Left lobe of liver (tissue), 2 donors: ENCODE measurements around the gene VAV3. TPM values are rescaled to one million over a fixed set of nuclear protein-coding genes. Genes with fewer than 3 reads are reported as not detected.

Experiments used
- ATAC-seq: fragments of 200-7000 bp; cut with Tn5 transposase; one replicate; pipeline ENCODE4 v1.9.1; 2020; ENCODE audit warnings: mild to moderate bottlenecking, moderate library complexity
- DNase-seq: peaks from one replicate; pipeline ENCODE4 v3.0.0-alpha.2; 2020; ENCODE audit warnings: low spot score
- total RNA-seq: library from RNA; stranded (reverse); gene quantifications from one replicate; pipeline ENCODE4 v1.2.1, GENCODE V29; 2021
- donor health status: DM: no; HTN: no; CAD: no; lungs with moderate emphysema.
- donor health status: DM: no; HTN: yes; CAD: no.

The VAV3 gene
- total RNA-seq, 1 donor from 2014 or later = 0.86 TPM

DNA sequence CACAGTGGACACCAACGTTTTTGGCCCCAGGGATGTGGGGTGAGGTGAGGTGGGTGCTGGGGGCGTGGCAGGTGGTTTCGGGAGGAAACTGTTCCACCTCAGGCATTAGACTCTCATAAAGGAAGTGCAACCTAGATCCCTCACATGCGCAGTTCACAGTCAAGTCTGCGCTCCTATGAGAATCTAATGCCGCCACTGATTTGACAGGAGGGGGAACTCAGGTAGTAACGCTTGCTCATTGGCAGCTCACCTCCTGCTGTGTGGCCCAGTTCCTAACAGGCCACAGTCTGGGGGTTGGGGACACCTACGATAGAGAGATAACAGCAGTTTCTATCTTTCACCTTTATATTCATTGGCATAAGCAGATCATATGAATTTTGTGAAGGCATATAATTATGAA lies 347.1 kb downstream of the VAV3 start:
- no peak for ATAC-seq
- DNase-seq = no peak

DNA sequence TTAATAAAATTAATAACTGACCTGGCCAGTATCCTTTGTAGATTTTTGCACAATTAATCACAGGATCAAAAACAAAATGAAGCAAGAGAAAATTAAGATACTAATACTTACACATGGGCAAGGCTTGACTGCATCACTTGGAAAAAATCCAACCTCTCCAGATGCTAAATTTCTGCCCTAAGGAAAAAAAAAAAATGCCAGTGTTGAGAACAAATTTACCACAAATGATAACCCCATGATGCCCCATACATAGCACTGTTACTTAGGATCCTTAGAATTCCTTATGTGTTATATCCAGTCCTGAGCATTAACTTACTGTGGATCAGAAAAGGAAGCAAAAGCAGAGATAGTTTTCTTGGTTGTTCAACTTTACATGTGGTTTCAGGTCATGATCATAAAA lies 347.5 kb downstream of the VAV3 start:
- ATAC-seq (no peak), DNase-seq (no peak)

DNA sequence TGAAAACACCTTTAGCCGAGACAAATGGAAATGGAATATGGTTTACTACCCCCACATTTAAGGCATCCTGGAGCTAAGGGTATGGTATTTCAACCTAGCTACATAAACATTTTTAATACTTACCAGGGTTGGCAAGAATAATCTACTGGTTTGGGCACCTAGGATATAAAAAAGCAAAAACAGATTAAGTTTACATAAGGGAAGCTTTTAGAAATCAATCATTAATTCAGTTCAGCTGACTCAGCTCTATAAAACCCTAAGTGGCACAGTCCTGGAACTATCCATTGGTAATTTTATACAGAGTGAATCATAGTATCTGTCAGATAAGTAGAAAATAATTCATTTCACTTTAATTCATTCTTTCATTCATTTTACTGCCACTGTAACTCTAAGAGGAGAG lies 355.2 kb downstream of the VAV3 start:
- DNase-seq = no peak
- ATAC-seq = no peak

DNA sequence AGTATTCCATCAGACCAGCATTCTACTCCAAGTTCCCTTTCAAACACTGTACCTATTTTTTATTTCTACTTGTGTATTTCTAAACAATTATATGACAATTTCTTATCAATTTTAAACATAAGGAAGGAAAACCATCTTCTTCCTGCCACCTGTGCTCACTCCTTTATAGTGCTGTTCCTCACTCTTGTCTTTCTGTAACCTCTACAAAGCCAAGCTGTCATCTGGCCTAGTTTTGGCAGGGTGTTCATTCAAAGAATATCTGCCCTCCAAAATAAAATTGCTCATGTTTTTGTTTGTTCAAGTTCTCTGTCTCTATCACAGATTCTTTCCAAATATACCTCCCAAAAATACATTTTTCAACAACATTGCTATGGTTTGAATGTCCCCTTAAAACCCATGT lies 360.2 kb downstream of the VAV3 start:
- ATAC-seq (no peak), DNase-seq (no peak)

DNA sequence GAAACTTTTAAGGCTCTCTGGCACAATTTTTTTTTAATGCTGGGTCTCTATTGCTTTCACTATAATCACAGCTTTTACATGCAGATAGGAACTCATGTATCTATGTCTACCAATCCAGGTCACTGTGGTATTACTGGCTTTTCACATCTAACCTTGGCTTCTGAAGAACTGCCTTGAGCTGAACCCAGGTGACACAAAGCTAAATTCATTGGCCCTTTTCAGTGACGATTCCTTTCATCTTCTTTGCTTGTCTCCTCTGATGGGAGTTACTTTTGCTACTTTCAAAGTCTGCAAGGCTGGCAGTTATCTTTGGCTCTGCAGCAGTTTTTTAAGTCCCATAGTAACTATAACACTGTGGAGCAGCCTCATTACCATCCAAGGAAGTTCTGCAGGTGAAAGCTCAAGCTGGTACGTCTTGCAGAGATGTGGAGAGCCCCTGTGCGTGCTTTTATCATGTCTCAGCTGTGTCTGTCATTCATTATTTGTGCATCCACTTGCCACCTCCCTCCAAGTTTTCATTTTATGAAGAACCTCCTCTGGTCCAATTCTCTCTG lies 364.3 kb downstream of the VAV3 start:
- ATAC-seq (no peak), DNase-seq (no peak)

DNA sequence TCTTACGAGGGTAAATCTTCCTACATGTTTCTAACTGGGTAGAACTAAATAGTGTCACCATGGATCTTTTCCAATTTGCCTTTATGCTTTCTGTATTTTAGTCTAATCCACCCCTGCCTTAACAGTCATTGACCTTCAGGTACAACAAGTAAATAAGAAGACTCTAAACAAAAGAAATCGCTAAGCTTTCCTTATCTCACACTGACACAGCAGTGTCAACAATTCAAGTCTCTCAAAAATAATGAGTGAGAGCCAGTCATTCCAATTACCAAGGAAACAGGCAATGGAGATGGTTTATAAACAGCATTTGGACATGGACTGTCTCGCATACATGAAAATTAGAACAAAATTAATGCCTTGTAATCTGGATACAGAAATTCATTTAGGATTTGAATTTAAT lies 365.8 kb downstream of the VAV3 start:
- no peak for ATAC-seq
- DNase-seq = no peak

DNA sequence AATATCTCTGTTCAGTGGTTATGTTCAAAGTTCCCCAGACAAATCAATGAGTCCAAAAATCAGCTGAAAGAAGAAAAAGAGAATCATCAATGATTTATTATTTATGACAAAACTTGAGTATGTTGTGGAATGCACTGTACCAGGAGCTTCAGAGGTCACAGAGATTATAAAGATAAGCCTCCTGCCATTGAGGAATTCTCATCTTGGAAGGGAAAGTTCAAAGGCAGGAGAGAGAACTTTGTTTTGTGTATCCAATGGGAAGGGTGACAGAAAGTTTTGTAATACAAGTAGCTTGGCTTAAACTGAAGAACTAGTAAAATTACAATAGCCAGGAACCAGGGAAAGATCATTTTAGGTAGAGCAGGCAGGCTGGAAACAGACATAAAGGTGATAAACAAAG lies 367.7 kb downstream of the VAV3 start:
- no peak for DNase-seq
- peak; percentile 84 for ATAC-seq

DNA sequence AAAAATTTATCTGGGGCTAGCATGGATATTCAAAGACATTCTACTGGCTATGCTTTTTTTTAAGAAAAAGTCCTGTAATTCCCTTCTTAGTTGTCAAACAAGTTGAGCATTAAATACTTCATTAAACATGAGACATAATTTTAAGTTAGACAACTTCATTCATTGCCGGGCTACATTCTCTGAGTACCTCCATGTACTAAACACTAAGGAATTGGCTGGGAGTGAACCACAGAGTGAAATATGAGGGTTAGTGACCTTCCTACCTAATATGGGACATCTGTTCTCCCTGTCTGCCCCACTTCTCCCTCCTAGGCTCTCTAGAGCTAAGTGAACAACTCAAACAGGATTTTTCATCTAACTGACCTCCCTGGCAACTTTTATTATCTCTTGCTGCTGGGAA lies 370.4 kb downstream of the VAV3 start:
- no peak for ATAC-seq

DNA sequence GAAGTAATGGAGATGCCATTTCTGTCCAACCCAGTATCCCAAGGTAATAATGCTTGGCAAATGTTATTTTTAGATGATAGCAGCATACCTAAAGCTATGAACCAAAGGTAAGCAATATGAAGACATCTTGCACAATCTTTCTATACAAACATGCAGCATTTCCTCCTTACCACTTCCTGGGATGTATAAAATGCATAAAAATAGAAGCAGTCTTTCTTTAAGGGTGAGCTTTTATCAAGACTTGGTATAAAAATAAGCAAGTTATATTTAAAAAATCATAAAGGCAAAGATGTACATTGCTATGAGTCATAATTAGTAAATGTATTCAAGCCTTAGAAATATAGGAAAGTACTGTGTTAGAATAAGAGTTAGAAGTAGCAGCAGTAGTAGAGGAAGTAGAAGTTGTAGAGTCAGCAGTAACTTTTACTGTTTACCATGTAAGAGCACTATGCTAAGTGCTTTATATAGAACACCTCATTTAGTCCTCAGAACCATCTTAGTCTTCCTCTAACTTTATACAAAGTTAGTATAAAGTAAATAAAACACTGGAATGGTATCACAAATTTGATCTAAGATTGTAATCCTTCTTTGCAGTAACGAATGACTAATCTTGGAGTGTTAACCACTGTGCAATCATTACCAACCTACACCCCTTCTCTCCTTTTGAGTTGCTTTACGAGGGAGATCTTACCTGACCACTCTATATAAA lies 371.3 kb downstream of the VAV3 start:
- ATAC-seq = no peak

More for the DNA sequence above, 370.4 kb downstream of the VAV3 start:
- DNase-seq = no peak

DNA sequence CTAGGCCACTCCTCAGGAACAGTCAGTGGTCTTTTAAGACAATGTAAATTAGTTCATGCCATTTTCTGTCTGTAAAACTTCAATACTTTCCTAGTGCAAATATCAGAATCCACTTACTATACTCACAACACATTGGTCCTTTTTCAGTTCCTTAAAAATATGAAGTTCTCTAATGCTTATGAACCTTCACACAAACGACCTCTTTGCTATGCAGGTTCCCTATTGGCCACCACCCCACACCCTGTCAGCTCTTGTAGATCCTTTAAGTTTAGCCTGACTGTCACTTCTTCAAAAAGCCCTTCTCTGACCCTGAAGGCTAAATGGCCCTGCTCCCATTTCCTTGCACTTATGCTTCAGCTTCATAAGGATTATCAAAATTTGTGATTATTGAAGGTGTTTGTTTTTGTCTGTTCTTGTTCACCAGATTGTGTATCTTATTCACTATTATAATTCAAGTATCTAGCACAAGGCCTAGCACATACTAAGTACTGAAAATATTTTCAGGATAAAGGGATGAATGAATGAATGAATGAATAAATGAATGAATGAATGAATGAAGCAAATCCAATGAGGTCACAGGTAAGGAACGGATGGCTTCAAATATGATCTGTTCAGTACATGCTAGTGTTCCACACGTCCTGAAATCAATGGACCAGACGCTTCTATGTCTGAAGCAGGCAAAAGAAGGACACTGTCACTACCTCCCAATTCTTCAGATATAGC lies 373.9 kb downstream of the VAV3 start:
- ATAC-seq = peak; percentile 35
- DNase-seq = no peak

More for the DNA sequence above, 371.3 kb downstream of the VAV3 start:
- DNase-seq = no peak

DNA sequence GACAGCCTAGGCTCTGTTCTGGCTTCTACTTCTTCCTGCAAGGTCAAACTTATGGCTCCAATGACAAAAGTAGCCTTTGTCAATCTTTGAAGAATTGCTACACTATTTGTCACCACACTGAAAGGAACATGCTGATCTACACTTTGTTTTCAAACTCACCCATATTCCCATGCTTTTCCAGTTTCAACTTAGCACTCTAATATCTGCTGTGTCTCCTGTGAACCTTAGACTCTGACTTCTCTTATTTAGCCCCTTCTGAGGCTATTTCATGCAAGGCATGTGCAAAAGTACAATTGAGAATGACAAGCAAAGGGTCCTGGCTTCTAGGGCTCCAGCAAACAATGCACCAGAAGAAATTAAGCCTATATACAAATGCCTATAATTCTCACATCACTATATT lies 374.9 kb downstream of the VAV3 start:
- DNase-seq = no peak
- ATAC-seq = no peak

DNA sequence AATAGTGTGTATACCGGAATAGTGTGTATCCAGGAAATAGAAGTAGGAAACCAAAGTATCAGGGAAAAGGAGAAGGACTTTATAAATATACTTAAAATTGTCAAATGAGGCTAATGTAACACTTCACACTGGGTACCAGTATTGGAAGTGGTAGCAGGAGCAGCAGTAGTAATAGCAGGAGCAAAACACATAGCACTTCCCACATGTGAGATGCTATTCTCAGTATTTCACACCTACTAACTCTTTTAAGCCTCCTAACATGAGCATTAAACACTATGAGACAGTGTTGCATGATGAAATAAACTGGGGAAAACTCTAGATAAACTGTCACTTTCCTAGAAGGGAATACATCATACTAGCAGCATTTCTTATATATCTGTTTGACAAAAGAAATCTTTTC lies 376.7 kb downstream of the VAV3 start:
- DNase-seq = no peak
- ATAC-seq = no peak

DNA sequence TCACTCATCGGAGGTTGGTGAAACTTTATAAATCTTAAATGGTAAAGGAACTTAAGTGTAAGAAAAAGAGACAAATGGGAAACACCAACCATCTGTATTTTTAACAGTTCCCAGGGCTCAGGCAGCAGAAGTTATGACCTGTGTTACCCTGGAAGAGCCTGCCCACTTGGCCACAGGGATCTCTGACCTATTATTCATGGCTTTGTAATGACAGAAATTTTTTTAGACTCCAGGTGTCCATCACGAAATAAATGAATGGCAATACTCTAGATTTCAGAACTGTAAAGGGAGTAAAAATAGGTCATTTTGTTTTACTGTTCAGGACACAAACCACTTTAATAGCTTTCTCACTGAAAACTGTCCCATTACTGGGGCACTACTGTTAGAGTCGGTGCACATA lies 389.8 kb downstream of the VAV3 start:
- ATAC-seq = no peak
- DNase-seq = no peak

DNA sequence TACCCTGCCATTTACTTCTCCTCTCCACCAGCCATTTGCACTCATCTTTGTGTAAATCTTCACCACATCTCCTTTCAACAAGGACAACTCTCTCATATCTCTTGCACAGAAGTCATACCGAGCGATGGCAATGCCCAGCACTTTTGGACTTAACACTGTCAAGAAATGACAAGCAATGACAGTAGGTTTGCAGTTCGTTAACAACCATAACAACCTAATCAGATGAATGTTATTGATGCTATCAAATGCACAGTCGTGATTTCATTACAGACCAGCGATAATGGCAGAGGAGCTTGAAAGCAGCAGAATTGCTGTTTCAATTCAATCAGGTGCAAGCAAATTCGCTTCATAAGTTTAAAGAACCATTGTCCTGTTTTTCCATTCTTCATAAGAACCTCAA lies 390.9 kb downstream of the VAV3 start:
- ATAC-seq = no peak

DNA sequence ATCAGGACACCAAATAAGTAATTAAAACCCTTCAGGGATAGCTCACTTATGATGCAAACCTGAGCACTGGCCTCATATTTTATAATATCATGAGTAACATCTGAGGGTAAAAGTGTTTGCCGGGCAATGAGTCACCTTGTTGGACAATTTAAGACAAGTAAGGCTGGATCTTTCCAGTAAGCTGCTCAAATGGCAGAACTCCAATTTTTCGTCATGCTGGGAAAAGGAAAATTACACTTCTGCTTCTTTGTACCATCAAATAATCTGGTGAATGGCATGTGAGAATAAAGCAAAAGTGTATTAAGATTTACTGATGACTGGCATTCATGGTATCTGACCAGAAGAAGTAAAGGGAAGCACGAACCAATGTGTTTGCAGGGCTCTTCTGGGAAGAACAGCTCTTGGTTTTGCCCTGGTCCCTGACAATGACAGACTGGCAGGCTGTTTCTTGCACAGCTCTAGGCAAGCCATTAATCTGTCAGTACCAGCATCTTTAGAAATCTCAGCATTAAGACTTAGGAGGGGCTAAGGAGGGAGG lies 392.2 kb downstream of the VAV3 start:
- no peak for DNase-seq
- no peak for ATAC-seq

More for the DNA sequence above, 390.9 kb downstream of the VAV3 start:
- no peak for DNase-seq

DNA sequence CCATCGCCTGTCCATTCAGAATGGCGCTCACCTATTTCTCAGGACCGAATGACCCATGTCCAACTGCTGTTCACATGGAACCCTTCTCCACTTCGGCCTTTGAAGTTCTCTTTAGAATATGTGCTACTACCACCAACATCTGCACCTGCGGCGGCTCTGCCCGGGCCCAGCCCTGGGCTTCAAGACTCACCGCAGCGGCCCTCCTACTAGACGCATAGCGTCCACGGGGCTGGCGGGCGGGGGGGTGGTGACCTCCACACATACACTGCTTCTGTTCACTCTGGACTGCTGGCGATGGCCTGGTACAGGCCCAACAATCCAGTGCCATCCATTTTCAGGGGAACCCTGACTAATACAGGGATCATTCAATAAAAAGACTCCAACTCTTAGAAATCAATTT lies 394.2 kb downstream of the VAV3 start:
- DNase-seq = no peak
- ATAC-seq = no peak

DNA sequence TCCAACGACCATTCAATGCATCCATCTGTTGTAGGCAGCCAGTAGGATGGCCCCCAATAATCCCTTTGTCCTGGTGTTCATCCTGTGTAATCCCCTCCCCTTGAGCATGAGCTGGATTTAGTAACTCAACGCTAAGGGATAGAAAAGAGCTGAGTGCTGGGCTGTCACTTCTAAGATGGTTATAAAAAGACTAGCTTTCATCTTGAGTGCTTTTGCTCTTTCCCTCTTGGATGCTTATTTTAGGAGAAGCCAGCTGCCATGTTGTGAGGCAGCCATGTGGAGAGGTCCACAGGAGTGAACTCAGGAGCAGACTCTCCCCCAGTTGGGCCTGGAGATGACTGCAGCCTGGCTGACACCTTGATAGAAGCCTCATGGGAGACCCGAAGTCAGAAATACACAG lies 401.5 kb downstream of the VAV3 start:
- DNase-seq = no peak

DNA sequence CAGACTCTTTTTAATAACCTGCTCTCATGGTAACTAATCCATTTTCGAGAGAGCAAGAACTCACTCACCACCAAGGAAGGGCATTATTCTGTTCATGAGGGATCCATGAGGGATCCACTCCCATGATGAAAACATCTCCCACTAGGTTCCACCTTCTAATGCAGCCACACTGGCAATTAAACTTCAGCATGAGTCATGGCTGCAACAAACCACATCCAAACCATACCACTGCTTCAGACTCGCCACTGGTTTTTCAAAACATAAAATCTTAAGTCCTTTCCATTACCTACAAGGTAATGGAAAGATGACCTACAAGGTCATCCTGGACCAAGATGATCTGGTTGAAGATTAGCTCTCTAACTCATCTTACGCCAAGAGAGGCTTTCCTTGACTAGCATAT lies 405.1 kb downstream of the VAV3 start:
- DNase-seq (no peak), ATAC-seq (no peak)

More for the DNA sequence above, 401.5 kb downstream of the VAV3 start:
- no peak for ATAC-seq

DNA sequence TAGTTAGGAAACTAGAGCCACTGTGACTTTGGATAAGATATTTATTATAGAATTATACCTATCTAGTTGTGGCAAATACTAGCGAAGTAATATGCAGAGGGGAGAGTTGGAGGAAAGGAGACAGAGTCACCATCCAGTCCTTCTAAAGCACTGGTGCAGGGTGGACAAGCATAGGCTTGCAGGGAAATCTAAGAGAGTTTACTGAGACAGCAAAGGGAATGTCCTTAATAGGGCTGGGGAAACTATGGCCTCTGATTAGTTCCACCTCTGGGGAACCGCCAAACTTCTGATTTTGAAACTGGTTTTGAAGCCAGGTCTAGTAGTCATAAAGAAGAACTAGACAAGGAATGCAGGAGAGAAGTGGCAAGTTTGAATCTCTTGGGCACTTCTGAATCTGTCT lies 407.9 kb downstream of the VAV3 start:
- DNase-seq = no peak

DNA sequence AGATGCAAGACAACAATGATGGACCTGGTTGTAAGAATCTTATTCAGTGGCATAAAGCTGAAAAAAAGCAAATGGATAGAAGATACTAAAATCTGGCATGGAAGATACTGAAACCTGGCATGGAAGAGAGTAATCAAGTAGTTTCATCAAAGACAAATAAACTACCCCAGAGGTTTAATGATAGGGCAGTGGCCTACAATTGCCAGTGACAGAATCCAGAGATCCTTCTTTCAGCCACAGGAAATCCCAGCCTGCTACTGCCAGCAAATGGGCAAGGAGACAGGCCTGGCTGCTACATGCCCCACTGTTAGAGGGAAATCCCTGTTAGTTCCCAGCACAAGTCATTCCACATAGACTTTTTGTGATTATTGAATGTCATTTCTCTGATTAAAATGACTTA lies 409.4 kb downstream of the VAV3 start:
- DNase-seq (no peak), ATAC-seq (no peak)

More for the DNA sequence above, 407.9 kb downstream of the VAV3 start:
- no peak for ATAC-seq

DNA sequence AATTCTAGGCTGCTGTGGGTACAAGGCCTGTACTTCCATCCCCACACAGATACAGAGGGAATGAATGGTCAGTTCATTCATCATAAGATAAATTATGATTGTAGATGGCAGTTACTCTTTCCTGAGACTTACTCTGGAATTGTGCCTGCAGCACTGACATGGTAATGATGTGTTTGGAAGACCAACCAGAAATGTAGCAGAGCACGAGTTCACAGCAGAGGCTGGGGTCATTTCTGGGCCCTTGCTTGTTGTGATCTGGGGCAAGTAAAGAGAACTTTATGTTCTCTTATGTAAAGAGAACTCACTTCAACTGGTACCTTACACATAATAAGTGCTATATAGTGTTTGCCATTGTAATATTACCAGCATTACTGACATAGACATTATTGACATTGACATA lies 412.2 kb downstream of the VAV3 start:
- no peak for DNase-seq
- no peak for ATAC-seq

DNA sequence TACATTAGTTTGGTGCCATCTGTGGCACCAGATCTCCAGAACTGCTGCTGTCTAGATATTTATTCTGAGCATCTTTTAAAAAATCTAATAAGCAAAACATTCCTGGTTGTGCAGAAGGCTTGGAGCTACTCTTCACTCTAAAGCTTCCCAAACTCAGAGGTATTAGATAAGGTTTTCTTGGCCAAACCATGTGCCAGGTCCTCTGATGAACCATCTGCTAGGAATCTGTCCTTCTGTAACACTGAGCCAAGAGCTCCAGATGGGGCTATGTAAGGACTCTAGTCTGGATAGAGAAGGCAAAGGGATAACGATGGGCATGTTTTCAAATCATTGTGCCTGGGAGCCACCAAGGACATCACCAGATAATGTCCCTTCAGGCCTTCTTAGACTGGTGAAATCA lies 413.5 kb downstream of the VAV3 start:
- DNase-seq = no peak
- ATAC-seq = no peak
